Activated CD4-positive, alpha-beta T cell treated with anti-CD3 and anti-CD28 coated beads for 4 hours (primary cell): ENCODE results near the gene IL1R1.
A peak's percentile ranks its signal among the peaks of the same experiment; 100 is the strongest.
"Not testable (repeated sequence)": the region's sequence is repeated elsewhere in the genome, so short reads cannot be mapped to it uniquely, and the experiment has no call there.

Source experiments
- DNase-seq, 2 donors: peaks; one replicate each; pipeline ENCODE4 v3.0.0-alpha.2; 2020

The IL1R1 gene

DNA sequence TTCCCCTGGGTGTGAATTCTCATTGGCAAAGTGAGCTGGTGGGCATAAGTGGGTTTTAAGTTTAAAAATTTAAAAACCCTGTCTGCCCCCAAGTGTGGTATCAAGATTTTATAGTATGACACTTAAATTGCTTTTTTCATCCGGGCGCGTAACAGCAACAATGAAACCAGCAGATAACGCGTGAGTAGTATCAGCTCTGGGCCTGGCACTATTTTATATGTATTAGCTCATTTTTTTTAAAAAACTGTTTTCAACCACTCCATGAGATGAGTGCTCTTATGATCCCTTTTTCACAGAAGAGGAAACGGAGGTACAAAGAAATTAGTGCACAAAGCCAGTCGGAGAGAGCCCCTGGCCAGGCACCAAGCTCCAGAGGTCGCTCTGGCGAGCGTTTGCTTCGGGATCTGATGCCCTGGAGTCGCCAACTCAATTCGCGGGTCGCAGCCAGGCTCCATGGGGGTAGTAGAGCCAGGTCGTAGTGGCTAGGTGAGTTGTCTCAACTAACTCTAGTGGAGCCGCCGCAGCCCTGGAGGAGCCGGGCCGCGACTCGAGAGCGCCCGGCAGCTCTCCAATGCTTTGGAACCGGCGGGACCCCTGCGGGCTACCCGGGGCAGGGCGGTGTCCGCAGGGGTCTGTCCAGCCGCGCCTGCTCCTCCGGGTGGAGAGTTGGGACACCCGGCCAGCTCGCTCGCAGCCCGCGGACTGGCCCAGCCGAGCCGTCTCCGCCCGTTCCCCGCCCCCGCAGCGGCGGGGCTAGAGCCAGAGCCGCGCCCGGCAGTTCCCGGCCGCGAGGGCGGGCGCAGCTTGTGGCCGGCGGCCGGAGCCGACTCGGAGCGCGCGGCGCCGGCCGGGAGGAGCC, at the start of gene IL1R1:
TSS of gene IL1R1 (plus strand) at position 777 of the 859 bp plus-strand sequence. CDS start 14,979 bp downstream, outside the sequence.
- DNase-seq: no peak

DNA sequence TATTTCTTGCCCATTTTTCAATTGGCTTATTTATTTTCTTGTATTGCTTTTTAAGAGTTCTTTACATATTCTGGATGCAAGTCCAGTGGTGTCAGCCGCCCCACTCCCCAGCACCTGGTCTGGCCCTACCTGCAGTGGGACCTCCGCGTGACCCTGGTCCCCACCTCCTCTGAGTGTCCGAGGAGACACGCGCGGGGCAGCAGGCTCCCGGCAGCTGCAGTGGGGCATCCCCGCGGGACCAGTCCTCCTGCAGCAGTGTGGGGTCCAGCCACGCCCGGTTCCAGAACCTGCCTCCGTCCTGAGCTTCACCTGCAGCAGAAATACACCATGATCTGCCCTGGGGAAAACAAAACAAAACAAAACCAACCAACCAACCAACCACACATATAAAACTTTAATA, 48.9 kb upstream of the IL1R1 start:
- DNase-seq: no peak

- DNase-seq: peak; percentile 26 to 51
Observed at GRCh38 chr2:102094917-102095316, 47.6 kb upstream of the IL1R1 start.

DNA sequence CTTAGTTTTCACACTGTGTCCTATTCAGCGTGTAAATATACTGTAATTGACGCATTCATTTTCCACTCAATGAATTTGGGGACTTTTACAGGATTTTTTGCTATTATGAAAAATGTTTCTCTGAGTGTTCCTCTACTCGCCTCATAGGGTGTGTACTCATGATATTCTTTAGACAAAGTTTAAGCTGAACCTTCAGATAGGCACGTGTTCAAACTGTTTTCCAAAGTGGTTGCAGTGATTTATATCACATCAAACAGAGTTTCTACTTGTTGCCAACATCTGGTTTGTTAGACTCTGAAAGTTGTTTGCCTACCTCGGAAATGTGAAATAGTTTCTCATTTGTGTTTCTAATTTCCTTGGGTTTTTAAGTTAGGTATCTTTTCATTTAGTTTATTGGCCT, 46.4 kb upstream of the IL1R1 start:
- no peak for DNase-seq

DNA sequence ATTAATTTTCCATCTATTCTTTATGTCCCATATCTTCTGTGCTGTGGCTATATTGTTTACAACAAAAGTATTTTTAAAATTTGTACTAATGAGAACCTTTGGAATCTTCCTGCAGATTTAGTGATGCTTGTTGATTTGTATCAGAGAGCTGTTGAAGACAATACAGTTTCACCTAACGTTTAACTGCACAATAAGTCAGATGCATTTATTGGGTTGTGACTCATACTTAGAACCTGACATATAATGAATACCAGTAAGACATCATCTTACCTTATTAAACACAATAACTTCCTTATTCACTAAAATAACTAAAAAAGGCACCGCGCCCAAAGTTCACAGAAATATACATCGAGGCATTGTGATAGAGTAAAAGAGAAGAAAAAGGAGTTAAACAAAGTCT, 43.8 kb upstream of the IL1R1 start:
- no peak for DNase-seq

DNA sequence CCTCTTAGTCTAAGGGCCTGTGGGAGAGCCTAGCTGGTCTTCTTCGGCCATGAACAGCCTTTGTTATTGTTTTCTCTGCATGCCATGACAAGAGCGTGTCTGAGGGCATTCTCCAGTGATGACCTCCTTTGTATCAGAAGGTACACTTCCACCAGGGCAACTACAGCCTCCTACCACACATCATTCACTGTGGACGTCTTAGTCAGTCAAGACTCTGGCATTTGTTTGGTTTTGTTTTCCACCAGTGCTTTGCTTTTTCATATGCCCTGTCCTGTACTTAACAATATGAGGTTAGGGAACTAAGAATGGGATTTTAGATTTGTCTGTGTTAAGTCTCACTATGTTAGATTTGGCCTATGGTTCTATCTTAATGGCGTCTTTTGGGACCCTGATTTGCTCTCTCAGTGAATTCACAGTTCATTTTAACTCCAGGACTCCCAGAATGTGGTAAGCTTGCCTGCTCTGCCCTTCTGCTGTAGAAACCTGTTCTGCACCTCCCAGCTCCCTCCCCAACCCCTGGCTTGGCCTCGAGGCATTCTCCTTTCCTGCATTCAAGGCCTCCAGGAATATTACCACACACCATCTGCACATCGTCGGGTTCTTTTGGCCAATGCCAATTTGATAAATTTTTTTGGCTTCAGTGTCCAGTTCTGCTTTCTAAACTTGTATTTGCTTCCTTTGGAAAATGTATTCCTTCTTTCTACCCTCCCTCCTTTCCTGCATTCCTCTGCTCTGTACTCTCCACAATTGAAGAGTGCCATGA, 42.8 kb upstream of the IL1R1 start:
- no peak for DNase-seq

DNA sequence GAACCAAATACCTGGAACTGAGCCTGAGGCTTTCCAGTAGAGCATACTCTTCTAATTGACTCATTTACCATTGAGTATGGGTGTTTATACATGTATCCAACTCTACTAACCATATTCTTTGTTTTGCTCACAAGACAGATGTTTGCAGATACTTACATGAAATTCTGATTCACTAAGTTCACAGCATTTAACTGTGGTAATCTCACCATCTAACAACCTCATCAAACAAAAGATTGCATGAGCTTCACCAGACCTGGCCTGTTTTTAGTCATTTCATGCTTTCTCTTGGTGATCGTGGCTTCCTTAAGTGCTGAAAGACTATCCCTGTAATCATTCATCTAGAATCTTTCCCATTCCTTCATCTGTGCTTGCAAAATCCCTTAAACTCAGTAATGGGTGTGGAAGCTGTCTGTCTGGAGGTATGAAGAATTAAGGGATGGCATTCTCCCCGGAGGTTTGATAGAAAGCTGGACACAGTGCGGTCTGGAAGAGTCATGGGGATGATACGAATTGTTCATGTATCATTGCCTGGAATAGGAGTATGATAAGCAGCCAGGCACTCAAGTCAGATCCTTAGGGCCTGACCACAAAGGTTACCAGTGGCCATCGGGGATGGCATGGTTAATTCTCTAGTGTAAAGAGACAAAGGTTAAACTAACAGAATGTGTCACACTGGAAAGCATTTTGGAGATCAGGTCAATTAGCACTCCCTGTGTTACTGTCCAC, 42.0 kb upstream of the IL1R1 start:
- DNase-seq: no peak

GRCh38 chr2:102101097-102101848, 41.3 kb upstream of the IL1R1 start:
- no peak for DNase-seq

GRCh38 chr2:102101849-102102635, 40.5 kb upstream of the IL1R1 start:
- no peak for DNase-seq

GRCh38 chr2:102102636-102102948, 40.0 kb upstream of the IL1R1 start:
- DNase-seq: not testable (repeated sequence)

GRCh38 chr2:102103284-102103683, 39.3 kb upstream of the IL1R1 start:
- no peak for DNase-seq

- DNase-seq: peak; percentile 55 to 60
Observed at GRCh38 chr2:102103992-102104871, 38.3 kb upstream of the IL1R1 start.

DNA sequence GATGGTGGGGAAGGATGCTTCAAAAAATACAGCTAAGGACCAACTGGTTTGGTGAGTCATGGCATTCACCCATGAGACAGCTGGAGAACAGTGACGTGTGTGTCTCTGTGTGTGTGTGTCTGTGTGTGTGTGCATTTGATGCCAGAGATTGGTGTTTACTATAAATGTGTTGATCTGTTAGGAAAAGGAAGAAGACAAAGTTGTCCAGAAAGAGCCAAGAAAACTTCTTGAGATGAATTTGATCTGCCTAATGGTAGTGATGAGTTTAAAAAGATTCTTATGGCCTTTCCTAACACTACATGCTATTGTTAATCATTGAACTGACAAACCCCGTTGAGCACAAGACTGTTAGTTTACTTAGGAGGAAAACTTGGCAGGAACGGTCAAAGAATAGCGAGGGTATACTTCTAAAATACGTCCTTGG, 36.4 kb upstream of the IL1R1 start:
- DNase-seq: no peak

DNA sequence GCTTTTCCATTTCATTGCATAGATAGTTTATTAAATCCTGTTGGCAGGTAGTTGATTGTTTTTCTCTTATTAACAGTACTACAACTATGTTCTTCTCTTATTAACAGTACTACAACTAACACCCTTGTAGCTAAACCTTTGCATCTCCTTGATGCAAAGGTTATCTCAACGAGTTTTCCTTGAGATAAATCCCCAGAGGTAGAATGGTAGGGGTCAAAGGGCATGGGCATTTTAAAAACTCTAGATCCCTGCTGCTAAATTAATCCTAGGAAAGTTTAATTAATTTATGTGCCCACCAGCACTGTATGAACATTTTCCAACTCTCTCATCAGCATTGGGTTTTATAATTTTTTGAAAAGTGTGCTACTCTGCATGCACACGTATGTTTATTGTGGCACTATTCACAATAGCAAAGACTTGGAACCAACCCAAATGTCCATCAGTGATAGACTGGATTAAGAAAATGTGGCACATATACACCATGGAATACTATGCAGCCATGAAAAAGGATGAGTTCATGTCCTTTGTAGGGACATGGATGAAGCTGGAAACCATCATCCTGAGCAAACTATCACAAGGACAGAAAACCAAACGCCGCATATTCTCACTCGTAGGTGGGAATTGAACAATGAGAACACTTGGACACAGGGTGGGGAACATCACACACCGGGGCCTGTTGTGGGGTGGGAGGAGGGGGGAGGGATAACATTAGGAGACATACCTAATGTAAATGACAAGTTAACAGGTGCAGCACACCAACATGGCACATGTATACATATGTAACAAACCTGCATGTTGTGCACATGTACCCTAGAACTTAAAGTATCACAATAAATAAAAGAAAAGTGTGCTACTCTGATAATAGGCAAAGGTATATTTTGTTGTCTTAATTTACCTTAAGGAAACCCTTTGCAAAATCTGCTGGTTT, 35.5 kb upstream of the IL1R1 start:
- not testable (repeated sequence) for DNase-seq

DNA sequence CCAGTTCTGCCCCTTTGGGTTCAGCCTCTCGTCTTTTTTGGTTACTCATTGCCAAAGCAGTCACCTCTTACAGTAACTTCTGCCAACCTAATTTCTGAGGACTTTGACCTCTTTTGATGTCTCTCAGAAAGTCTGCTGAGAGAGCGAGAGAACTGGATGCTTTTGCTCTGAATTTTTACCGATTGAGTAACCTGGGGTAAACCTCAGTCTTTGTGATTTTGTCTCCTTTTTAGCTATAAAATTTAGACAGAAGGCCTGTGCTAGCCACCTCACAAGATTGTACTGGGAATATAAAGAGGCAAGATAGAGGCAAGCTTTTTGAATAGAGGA, 34.8 kb upstream of the IL1R1 start:
- DNase-seq: no peak

DNA sequence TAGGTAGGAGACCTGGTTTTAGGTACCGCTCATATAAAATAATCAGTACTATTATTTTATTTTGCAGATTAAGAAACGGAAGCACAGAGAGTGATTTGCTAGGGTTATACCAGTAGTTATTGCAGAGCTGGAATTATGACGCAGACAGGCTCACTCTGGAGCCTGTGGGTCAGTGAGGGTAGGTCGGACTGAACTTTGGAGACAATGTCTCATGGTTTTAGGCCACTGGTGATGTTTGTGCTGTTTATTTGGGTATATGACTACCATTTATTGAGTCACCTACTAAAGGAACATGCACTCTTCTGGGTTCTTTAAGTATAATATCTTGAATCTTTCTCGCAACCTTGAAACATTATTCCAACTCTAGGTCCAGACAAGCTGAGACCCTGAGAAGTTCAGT, 33.5 kb upstream of the IL1R1 start:
- DNase-seq: no peak

- DNase-seq: no peak
Observed at GRCh38 chr2:102110171-102110570, 32.4 kb upstream of the IL1R1 start.

DNA sequence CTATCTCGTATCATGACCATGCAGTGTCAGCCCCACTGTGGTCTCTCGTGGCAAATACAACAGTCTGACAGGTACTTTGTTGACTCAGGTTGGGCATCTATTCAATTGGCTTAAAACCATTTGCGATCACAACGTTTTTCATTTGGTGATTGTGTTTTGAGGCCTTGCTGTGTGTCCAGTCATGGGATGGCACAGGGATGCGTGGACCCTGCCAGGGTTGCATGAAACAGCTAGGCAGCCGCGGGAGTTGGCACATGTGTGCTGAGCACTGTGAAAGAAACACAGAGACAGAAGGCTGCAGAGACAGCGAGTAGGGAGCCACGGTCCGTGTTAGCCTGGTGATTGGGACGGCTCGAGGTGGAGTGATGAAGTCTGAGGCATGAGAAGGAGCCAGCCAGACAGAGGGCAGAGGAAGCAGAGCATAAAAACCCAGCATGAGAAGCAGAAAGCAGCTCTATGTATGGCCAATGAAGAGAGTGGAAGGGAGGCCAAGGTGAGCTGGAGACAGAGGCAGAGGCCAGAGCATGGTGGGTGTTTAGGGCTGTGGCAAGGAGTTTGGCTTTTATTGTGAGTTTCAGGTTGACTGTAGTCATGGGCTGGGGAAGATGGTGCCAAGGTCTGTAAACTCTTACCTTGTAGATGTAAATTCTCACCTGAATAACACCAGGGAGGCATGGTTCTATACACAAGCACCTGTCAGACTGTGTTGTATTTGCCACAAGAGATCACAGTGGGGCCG, 31.8 kb upstream of the IL1R1 start:
- no peak for DNase-seq

DNA sequence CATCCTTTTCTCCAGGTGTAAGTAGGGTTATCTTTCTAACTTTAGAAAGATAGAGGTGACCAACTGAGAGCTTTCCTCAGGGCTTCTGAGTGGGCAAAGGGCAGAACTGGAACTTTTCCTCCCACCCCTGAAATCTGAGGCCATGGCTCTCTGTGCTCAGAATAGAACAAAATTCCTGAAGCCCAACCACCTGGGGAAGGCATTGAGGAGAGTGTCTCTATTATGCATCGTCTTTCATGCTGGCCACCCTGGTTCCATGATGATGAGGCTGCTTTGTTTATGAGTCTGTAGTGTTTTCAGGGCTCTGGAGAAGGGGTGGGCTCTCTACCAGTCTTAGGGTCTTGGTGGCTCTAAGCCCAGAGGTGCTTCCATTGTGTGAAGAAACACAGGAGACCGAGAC, 30.7 kb upstream of the IL1R1 start:
- DNase-seq: no peak
